HT-29 (cell line): ENCODE data around the gene ODF4. TPM values are rescaled to one million over a fixed set of nuclear protein-coding genes. Genes with fewer than 3 reads are reported as not detected.
A peak's percentile ranks its signal among the peaks of the same experiment; 100 is the strongest.
"Not testable (repeated sequence)": the region's sequence is repeated elsewhere in the genome, so short reads cannot be mapped to it uniquely, and the experiment has no call there.

ENCODE experiments used
- DNase-seq: peaks from one replicate; pipeline ENCODE4 v3.0.0-alpha.2; 2015; ENCODE audit warnings: low spot score
- total RNA-seq: library from RNA; depleted of rRNA; stranded (reverse); fragments of >200 nt; shearing (Covaris generic); gene quantifications from 2 replicates; pipeline ENCODE4 v1.2.3, GENCODE V29; 2014

Gene ODF4
- total RNA-seq, 1 experiment from 2014 or later = not detected

GRCh38 chr17:8366231-8366630, 26.6 kb downstream of the ODF4 start:
- no peak for DNase-seq

GRCh38 chr17:8368193-8368592, 28.6 kb downstream of the ODF4 start:
- DNase-seq = no peak

GRCh38 chr17:8369944-8370343, 30.3 kb downstream of the ODF4 start:
- no peak for DNase-seq

GRCh38 chr17:8371786-8372185, 32.1 kb downstream of the ODF4 start:
- no peak for DNase-seq

GRCh38 chr17:8372422-8372821, 32.8 kb downstream of the ODF4 start:
- no peak for DNase-seq

- DNase-seq = not testable (repeated sequence)
Measured at GRCh38 chr17:8373856-8374255, 34.2 kb downstream of the ODF4 start.

- peak; percentile 39 for DNase-seq
Measured at GRCh38 chr17:8375738-8376259, 36.2 kb downstream of the ODF4 start.

- DNase-seq = peak; percentile 84
Measured at GRCh38 chr17:8376271-8377067, 36.8 kb downstream of the ODF4 start, which contains the start of gene KRABD2. TSS of gene KRABD2 (minus strand) at chr17:8376704.

GRCh38 chr17:8377422-8377821, 37.8 kb downstream of the ODF4 start:
- no peak for DNase-seq

- not testable (repeated sequence) for DNase-seq
Measured at GRCh38 chr17:8378117-8378516, 38.5 kb downstream of the ODF4 start.

- DNase-seq = no peak
Measured at GRCh38 chr17:8380049-8380448, 40.4 kb downstream of the ODF4 start.

- peak; percentile 34 for DNase-seq
Measured at GRCh38 chr17:8382052-8382879, 42.6 kb downstream of the ODF4 start.

- DNase-seq = no peak
Measured at GRCh38 chr17:8382880-8383142, 43.2 kb downstream of the ODF4 start.

- peak; percentile 97 for DNase-seq
Measured at GRCh38 chr17:8383143-8383822, 43.6 kb downstream of the ODF4 start, which contains the start of gene RPL26. TSS of gene RPL26 (minus strand) at chr17:8383193. CDS start at chr17:8382310, 883 bp downstream.

- DNase-seq = no peak
Measured at GRCh38 chr17:8384801-8385378, 45.2 kb downstream of the ODF4 start.

GRCh38 chr17:8386841-8387240, 47.2 kb downstream of the ODF4 start:
- DNase-seq = no peak

- DNase-seq = no peak
Measured at GRCh38 chr17:8387914-8388651, 48.4 kb downstream of the ODF4 start.

- DNase-seq = no peak
Measured at GRCh38 chr17:8391711-8392110, 52.1 kb downstream of the ODF4 start.

GRCh38 chr17:8392274-8392673, 52.6 kb downstream of the ODF4 start:
- no peak for DNase-seq

- DNase-seq = no peak
Measured at GRCh38 chr17:8392674-8393469, 53.2 kb downstream of the ODF4 start.
